Lung (tissue), 12 donors: ENCODE data around the gene SRRM3. TPM values are rescaled to one million over a fixed set of nuclear protein-coding genes. Genes with fewer than 3 reads are reported as not detected.

Source experiments
- ATAC-seq: fragments of 200-7000 bp; cut with Tn5 transposase; one replicate; pipeline ENCODE4 v1.9.1; 2020; ENCODE audit warnings: moderate number of reproducible peaks; ENCODE audit not compliant: insufficient read depth, low FRiP score
- DNase-seq, 3 donors: peaks; one replicate each; pipeline ENCODE4 v3.0.0-alpha.2; 2013 to 2017
- H3K27ac ChIP-seq, 2 donors: one replicate each; pipeline ENCODE4 v1.5.1; 2013; ENCODE audit warnings: mild to moderate bottlenecking in 2 of 2, moderate library complexity in 2 of 2, control low read depth in 1 of 2, inconsistent platforms in 1 of 2, low read depth in 1 of 2, low read length in 1 of 2
- H3K27me3 ChIP-seq, 3 donors: one replicate each; pipeline ENCODE4 v1.5.1; 2013; ENCODE audit warnings: low read length in 2 of 3; ENCODE audit not compliant: control insufficient read depth in 3 of 3, insufficient read depth in 3 of 3
- H3K36me3 ChIP-seq, 4 donors: one replicate each; pipeline ENCODE4 v1.5.1; 2013; ENCODE audit warnings: low read length in 4 of 4, mild to moderate bottlenecking in 1 of 4, moderate library complexity in 1 of 4; ENCODE audit not compliant: control insufficient read depth in 4 of 4, insufficient read depth in 4 of 4
- H3K4me1 ChIP-seq, 5 donors: one replicate each; pipeline ENCODE4 v1.5.1; 2013; ENCODE audit warnings: low read length in 5 of 5, mild to moderate bottlenecking in 2 of 5, moderate library complexity in 1 of 5; ENCODE audit not compliant: control insufficient read depth in 5 of 5, insufficient read depth in 5 of 5
- H3K4me3 ChIP-seq: one replicate; pipeline ENCODE4 v1.5.1; 2013; ENCODE audit warnings: mild to moderate bottlenecking, control low read depth, moderate library complexity
- H3K9ac ChIP-seq, 2 donors: one replicate each; pipeline ENCODE4 v1.5.1; 2013; ENCODE audit warnings: low read length in 2 of 2, control low read depth in 1 of 2; ENCODE audit not compliant: insufficient read depth in 1 of 2
- H3K9me3 ChIP-seq, 4 donors: one replicate each; pipeline ENCODE4 v1.5.1; 2013; ENCODE audit warnings: low read length in 3 of 4, mild to moderate bottlenecking in 1 of 4, moderate library complexity in 1 of 4; ENCODE audit not compliant: control insufficient read depth in 4 of 4, insufficient read depth in 3 of 4
- WGBS, 2 donors: extraction: QIAGEN DNeasy Blood & Tissue Kit; methylation state at CpG; one replicate each; pipeline ENCODE4 v1.1.7; 2013; 5-methylcytosine and 5-hydroxymethylcytosine counted together
- polyA plus RNA-seq, 2 donors: library from polyadenylated mRNA; stranded (reverse); fragments of 200-250 nt; gene quantifications; one replicate each; pipeline ENCODE4 v1.2.1, GENCODE V29; 2013
- total RNA-seq, 2 donors: library from RNA; depleted of rRNA in 1 of 2; stranded (reverse); fragments of >200 nt in 1 of 2; gene quantifications; one replicate each; pipeline ENCODE4 v1.2.1, GENCODE V29; 2014 to 2021
- TF ChIP-seq, protein P1 (sequence below): IDR thresholded peaks from 2 replicates; pipeline ENCODE4 v1.5.1; 2012; ENCODE audit warnings: mild to moderate bottlenecking; ENCODE audit errors: control extremely low read depth, extremely low read depth
- donor health status: control.
- donor health status: control.
- donor health status: Bipolar disorder and iron deficiency.
- donor health status: healthy.
- donor health status: DM: yes; HTN: yes; CAD: no.

Gene SRRM3
- total and polyA plus RNA-seq, 4 donors = 0.14 to 0.83 (median 0.63) TPM

DNA sequence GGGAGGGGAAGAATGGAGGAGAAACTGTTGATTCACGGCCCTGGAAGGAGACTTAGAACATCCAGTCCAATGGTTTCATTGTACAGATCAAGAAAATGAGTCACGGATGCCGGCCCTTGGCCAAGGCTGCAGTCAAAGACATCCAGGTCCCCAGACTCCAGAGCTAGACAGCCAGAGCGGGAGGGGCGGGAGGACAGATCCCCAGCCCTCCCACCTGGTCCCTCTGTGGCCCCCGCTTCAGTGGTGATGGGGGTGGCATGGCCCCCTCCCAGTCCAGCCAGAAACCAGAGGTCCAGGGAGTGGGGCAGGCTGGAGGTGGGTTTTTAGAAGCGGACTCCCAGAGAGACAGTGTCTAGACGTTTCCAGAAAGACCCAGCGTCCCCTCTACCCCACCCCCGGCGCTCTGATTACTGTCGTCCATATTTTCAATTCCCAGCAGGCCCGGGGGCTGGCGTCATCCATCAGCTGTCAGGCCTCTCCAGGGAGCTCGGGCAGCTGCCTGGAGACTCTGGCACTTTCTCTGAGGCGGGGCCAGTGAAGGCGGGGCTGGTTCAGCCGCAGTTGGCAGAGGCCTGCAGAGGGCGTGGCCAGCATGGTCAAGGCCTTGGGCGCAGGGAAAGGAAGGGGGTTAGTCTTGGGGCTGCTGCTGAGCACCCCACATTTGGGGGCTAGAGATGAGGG lies 92.8 kb downstream of the SRRM3 start:
- Histone ChIP-seq H3K4me3 (no peak overlapping the region), H3K9me3 (no peaks in the 10 kb centered on the region), H3K4me1 (peaks cover 0 to 23% (median 8%) of the 10 kb centered on the region in 5 donors), H3K27me3 (no peaks in the 10 kb centered on the region), H3K9ac (no peak overlapping the region), H3K27ac (peak overlapping the region; percentile 82 to 94), H3K36me3 (no peaks in the 10 kb centered on the region)
- TF ChIP-seq, protein P1, sequence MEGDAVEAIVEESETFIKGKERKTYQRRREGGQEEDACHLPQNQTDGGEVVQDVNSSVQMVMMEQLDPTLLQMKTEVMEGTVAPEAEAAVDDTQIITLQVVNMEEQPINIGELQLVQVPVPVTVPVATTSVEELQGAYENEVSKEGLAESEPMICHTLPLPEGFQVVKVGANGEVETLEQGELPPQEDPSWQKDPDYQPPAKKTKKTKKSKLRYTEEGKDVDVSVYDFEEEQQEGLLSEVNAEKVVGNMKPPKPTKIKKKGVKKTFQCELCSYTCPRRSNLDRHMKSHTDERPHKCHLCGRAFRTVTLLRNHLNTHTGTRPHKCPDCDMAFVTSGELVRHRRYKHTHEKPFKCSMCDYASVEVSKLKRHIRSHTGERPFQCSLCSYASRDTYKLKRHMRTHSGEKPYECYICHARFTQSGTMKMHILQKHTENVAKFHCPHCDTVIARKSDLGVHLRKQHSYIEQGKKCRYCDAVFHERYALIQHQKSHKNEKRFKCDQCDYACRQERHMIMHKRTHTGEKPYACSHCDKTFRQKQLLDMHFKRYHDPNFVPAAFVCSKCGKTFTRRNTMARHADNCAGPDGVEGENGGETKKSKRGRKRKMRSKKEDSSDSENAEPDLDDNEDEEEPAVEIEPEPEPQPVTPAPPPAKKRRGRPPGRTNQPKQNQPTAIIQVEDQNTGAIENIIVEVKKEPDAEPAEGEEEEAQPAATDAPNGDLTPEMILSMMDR = no peak
- WGBS, 2 donors = 31 to 36% methylated on average over 20 of the region's 20 CpGs
- peak; percentile 84 for ATAC-seq
- peak; percentile 97 to 98 (median 97) for DNase-seq

DNA sequence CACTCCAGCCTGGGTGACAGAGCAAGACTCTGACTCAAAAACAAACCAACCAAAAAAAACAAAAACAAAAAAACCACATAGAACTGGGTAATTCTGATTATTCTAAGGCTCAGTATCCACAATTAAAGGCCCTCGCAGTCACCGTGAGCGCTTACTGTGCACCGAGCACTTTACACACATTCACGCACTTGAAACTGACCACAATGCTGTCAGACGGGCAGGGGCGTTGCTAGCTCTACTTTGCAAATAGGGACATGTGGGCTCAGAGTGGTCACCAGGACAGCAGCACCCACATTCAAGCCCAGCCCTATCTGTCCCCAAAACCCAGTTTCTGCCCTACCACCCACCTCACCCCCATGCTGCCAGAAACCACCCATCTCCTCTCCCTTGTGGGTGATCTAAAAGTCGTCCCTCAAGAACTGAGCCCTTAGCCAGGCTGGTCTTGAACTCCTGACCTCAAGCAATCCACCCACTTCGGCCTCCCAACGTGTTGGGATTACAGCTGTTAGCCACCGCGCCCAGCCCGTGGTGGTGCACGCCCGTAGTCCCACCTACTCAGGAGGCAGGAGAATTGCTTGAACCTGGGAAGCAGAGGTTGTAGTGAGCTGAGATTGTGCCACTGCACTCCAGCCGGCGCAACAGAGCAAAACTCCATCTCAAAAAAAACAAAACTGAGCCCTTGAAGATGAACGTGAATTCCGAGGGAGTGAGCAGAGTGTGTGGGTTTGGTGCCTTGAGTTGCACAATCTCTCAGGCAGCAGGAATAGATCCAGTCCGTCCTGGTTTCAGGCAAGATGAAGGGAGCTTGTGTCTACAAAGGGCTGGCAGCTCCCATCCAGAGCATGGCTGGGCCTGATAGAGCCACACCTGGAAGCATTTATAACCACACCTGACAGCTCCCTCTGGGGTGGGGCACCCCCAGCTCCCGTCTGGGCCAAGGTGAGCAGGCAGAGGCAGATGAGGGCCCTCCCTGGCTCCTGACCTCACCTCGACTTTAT lies 95.3 kb downstream of the SRRM3 start:
- whole genome bisulfite sequencing, 2 donors = 58 to 70% methylated on average over 22 of the region's 22 CpGs
- Histone ChIP-seq H3K4me1 (peaks cover 0 to 23% (median 8%) of the 10 kb centered on the region in 5 donors), H3K9ac (peak overlapping the region in 1 of 2 donors; percentile 47), H3K9me3 (no peaks in the 10 kb centered on the region), H3K4me3 (no peak overlapping the region), H3K27ac (peak overlapping the region; percentile 34 to 94), H3K36me3 (no peaks in the 10 kb centered on the region), H3K27me3 (no peaks in the 10 kb centered on the region)
- ATAC-seq = peak; percentile 45
- TF ChIP-seq, protein P1 = no peak
- DNase-seq = peak; percentile 61 to 91 (median 77)

GRCh38 chr7:76300166-76300731 lies 98.6 kb downstream of the SRRM3 start:
- Histone ChIP-seq H3K27me3 (no peaks in the 10 kb centered on the region), H3K9me3 (no peaks in the 10 kb centered on the region), H3K4me3 (no peak overlapping the region), H3K27ac (peak overlapping the region in 1 of 2 donors; percentile 32), H3K4me1 (peaks cover 3 to 17% (median 14%) of the 10 kb centered on the region in 5 donors), H3K36me3 (peaks cover 0 to 5% (median 1%) of the 10 kb centered on the region in 4 donors), H3K9ac (no peak overlapping the region)
- ATAC-seq = no peak
- TF ChIP-seq, protein P1 = no peak
- WGBS, 2 donors = 86 to 93% methylated on average over 7 of the region's 7 CpGs
- no peak for DNase-seq
